Esophagus squamous epithelium (tissue), 5 donors: ENCODE data around the gene ATP11A. TPM values are rescaled to one million over a fixed set of nuclear protein-coding genes. Genes with fewer than 3 reads are reported as not detected.

Experiments used
- DNase-seq: peaks from one replicate; lab custom pipeline; 2025; lab: John Stamatoyannopoulos, UW
- H3K27ac ChIP-seq, 4 donors: fragments of 200-600 bp; sonication (generic); one replicate each; pipeline ENCODE4 v1.5.1; 2016 to 2019; ENCODE audit warnings: mild to moderate bottlenecking in 1 of 4
- H3K27me3 ChIP-seq, 4 donors: fragments of 200-600 bp; sonication (generic); 1 replicate in 3 of 4; 2 replicates in 1 of 4; pipeline versions ENCODE4 v1.5.1 to v1.6.0; 2017 to 2021; ENCODE audit warnings: antibody characterized with exemption in 1 of 4
- H3K36me3 ChIP-seq, 3 donors: fragments of 200-600 bp; sonication (generic); one replicate each; pipeline ENCODE4 v1.5.1; 2016 to 2019
- H3K4me1 ChIP-seq, 3 donors: fragments of 200-600 bp; sonication (generic); one replicate each; pipeline ENCODE4 v1.5.1; 2017 to 2019
- H3K4me3 ChIP-seq, 4 donors: fragments of 200-600 bp; sonication (generic); 1 replicate in 3 of 4; 2 replicates in 1 of 4; pipeline ENCODE4 v1.5.1; 2016 to 2019; ENCODE audit warnings: mild to moderate bottlenecking in 2 of 4, moderate library complexity in 1 of 4
- H3K9me3 ChIP-seq, 3 donors: fragments of 200-600 bp; sonication (generic); one replicate each; pipeline ENCODE4 v1.5.1; 2016 to 2019
- POLR2A ChIP-seq, 4 donors: fragments of 450-650 bp; IDR thresholded peaks; one replicate each; pipeline ENCODE4 v1.6.1; 2017; ENCODE audit warnings: antibody characterized with exemption in 4 of 4, mild to moderate bottlenecking in 4 of 4, moderate library complexity in 3 of 4
- WGBS, 2 donors: methylation state at CpG; one replicate each; pipeline ENCODE4 v1.1.5; 2018; 5-methylcytosine and 5-hydroxymethylcytosine counted together
- intact Hi-C: fragments of 100-400 bp; cut with DNase I; formaldehyde crosslinking; loops from one replicate; pipeline ENCODE4 v1.15.0; 2022
- total RNA-seq, 4 donors: library from RNA; depleted of rRNA; stranded (reverse); fragments of >200 nt; gene quantifications; one replicate each; pipeline ENCODE4 v1.1.0, GENCODE V29; 2016
- TF ChIP-seq, protein P1 (sequence below), 6 experiments: fragments of 450-650 bp in 4 of 6; fragments of 200-600 bp in 2 of 6; sonication (generic) in 2 of 6; IDR thresholded peaks; one replicate each; pipeline ENCODE4 v1.5.1; 2016 to 2019; ENCODE audit warnings: antibody characterized with exemption in 6 of 6, mild to moderate bottlenecking in 4 of 6, moderate library complexity in 4 of 6
- donor health status: DM: yes; HTN: yes; CAD: no.

The ATP11A gene
- 10 to 100 TPM in 3 of 4 donors, 1 to 10 TPM in 1; 9.6 to 20.0 (median 16.1) TPM for total RNA-seq

DNA sequence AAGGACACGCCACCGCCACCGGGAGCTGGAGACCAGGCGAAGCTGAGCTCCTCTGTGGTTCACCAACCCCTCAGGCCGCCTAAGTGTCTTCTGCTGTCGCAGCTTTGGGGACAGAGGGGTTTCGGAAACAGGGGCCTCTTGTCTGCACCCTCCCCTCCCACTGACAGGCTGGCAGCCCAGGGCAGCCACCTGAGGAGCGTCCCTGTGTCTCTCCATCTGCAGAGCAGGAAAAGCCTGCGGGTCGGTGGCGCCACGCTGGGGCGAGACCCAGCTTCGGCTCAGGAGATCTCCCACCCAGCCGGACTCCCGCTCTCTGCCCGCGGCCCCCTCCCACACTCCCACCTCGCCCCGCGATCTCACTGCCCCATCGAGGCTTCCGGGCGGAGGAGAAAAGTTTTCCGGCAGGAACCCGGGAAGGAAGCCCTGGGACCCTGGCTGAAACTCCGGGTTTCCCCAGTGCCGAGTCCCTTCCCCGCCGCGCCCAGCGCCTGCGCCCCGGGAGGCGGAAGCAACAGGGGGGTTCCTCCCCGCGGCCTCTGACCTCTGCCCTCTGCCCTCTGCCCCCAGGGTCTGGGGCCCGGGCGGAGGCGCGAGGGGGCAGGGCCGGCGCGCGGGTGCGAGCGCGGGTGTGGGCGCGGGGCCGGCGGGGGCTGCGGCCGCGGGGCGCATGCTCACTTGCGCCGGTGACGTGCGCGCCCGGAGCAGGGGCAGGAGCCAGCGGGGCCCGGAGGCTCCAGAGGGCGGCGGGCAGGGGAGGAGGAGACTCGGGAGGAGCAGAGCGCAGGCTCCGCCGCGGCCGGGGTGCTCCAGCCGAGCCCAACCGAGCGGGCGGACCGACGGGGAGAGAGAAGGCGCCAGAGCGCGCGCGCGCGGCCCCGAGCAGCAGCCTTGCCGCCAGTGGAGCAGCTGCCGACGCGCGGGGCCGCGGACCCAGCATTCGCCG is at the start of gene ATP11A:
Gene ATP11A (plus strand): TSS at position 736 of the 943 bp plus-strand sequence. CDS start 379 bp downstream, outside the sequence.
- TF ChIP-seq, protein P1, sequence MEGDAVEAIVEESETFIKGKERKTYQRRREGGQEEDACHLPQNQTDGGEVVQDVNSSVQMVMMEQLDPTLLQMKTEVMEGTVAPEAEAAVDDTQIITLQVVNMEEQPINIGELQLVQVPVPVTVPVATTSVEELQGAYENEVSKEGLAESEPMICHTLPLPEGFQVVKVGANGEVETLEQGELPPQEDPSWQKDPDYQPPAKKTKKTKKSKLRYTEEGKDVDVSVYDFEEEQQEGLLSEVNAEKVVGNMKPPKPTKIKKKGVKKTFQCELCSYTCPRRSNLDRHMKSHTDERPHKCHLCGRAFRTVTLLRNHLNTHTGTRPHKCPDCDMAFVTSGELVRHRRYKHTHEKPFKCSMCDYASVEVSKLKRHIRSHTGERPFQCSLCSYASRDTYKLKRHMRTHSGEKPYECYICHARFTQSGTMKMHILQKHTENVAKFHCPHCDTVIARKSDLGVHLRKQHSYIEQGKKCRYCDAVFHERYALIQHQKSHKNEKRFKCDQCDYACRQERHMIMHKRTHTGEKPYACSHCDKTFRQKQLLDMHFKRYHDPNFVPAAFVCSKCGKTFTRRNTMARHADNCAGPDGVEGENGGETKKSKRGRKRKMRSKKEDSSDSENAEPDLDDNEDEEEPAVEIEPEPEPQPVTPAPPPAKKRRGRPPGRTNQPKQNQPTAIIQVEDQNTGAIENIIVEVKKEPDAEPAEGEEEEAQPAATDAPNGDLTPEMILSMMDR (IDR thresholded peaks at IDR 0.05), result no peak
- TF ChIP-seq POLR2A (IDR thresholded peaks at IDR 0.05), result peak in 3 of 4 donors; percentile 64 to 91 (median 90)
- Histone ChIP-seq H3K36me3 (no peaks in the 10 kb centered on the region), H3K4me3 (peak within 1 kb of the TSS; percentile 64 to 90 (median 80)), H3K27me3 (no peaks in the 10 kb centered on the region), H3K9me3 (no peaks in the 10 kb centered on the region), H3K27ac (peak within 1 kb of the TSS; percentile 84 to 98 (median 92)), H3K4me1 (peaks cover 19 to 60% (median 24%) of the 10 kb centered on the region in 3 donors)
- WGBS, 2 donors, result no CpG with 5 or more reads among the region's 95 CpGs
- intact Hi-C loops, result no loop called here
- peak; percentile 32 for DNase-seq

DNA sequence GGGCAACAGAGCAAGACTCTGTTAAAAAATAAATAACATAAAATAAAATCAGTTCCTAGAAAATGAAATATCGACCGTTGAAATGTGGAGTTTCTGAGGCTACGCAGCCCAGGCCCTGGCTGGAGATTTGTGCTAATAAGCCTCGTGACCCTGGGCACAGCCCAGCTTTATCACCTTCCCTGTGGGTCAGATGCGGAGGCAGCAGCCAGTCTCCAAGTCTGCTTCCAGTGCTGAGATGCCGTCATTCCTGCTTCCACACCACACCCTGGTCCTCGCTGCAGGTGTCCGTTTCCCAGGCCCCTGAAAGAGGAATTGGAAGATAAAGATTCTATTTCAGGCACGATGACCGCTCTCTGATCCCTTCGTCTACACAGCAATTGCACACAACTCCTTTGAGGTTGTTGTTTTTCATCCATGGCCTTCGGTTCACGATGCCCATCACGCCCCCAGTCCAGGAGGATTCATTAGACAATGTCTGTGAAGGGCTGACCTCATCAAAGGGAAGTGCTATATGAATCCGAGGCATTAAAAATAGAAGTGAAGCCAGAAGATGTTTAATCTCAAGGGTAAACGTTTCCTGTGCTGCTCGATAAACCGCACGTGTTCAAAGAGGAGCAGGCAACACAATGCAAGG is 48.3 kb upstream of the ATP11A start:
- WGBS, 2 donors, result 76 to 87% methylated on average over 18 to 19 of the region's 19 CpGs
- H3K27me3 ChIP-seq, result peaks cover 0 to 44% (median 0%) of the 10 kb centered on the region in 4 donors
- no peaks in the 10 kb centered on the region for H3K36me3 ChIP-seq
- H3K27ac ChIP-seq, result no peak overlapping the region
- no peak overlapping the region for H3K4me3 ChIP-seq
- TF ChIP-seq, protein P1 (IDR thresholded peaks at IDR 0.05), result no peak
- no peak for TF ChIP-seq POLR2A (IDR thresholded peaks at IDR 0.05)
- intact Hi-C loops, result no loop called here
- no peaks in the 10 kb centered on the region for H3K9me3 ChIP-seq
- no peak for DNase-seq
- H3K4me1 ChIP-seq, result peaks cover 0 to 7% (median 0%) of the 10 kb centered on the region in 3 donors

DNA sequence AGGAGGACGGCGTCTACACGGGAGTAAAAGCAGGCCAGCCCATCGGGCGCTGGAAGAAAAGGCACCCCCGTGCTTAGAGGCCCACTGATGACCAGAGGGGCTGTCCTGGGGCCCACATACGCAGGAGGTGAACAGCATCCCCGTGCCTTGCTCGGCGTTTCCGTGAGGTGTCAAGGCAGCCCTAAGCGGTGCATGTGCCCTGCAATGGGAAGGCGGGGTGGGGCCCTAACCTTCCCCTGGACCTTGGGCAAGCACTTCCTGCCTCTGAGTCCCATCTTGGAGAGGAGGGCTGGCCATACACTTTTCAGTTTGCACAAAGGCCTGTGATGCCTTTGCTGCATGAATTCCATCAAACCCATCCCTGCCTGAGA is 47.8 kb upstream of the ATP11A start:
- TF ChIP-seq, protein P1 (IDR thresholded peaks at IDR 0.05), result no peak
- TF ChIP-seq POLR2A (IDR thresholded peaks at IDR 0.05), result no peak
- intact Hi-C loops, result no loop called here
- peaks cover 0 to 39% (median 0%) of the 10 kb centered on the region in 4 donors for H3K27me3 ChIP-seq
- H3K4me3 ChIP-seq, result no peak overlapping the region
- 59 to 65% methylated on average over 4 to 7 of the region's 13 CpGs for WGBS, 2 donors
- no peak for DNase-seq
- no peak overlapping the region for H3K27ac ChIP-seq
- H3K36me3 ChIP-seq, result no peaks in the 10 kb centered on the region
- H3K9me3 ChIP-seq, result no peaks in the 10 kb centered on the region
- H3K4me1 ChIP-seq, result peaks cover 0 to 7% (median 0%) of the 10 kb centered on the region in 3 donors

DNA sequence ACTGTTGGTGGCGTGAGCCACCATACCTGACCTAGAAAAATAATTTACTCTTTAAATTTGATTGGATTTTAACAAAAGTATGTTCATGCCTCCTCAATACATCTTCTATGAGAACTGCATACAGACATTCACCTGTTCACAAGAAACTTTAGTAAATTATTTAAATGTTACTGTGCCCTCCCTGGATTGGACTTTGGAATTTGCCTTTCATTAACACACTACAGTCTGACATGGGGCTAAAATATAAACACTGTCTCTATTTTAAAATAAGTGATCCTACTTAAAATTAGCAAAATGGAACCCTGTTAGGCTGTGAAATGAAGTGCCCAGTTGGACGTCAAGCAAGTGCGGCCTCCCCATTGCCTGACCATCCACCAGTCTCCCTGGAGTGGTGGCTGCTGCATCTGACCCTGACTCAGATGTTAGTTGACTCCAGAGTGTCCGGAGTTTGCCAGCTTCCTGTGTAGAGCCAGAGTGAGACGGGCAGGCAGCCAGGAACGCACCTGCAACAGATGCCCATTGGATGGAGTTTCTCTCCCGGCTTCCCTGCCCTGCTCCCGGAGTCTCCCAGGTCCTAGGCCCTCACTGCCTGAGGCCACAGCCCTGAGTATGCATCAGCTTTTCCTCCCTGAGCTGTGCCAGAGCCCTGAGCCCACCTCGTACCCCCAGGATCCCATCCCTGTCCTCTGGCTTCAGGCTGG is 45.9 kb upstream of the ATP11A start:
- peaks cover 0 to 21% (median 0%) of the 10 kb centered on the region in 4 donors for H3K27me3 ChIP-seq
- H3K9me3 ChIP-seq, result no peaks in the 10 kb centered on the region
- H3K36me3 ChIP-seq, result no peaks in the 10 kb centered on the region
- TF ChIP-seq, protein P1 (IDR thresholded peaks at IDR 0.05), result no peak
- TF ChIP-seq POLR2A (IDR thresholded peaks at IDR 0.05), result no peak
- WGBS, 2 donors, result 75 to 80% methylated on average over 2 to 9 of the region's 9 CpGs
- H3K27ac ChIP-seq, result no peak overlapping the region
- intact Hi-C loops, result no loop called here
- no peak overlapping the region for H3K4me3 ChIP-seq
- no peak for DNase-seq
- peaks cover 0 to 4% (median 0%) of the 10 kb centered on the region in 3 donors for H3K4me1 ChIP-seq
